ENCODE measurements around the gene SLC10A7.

Gene SLC10A7

DNA sequence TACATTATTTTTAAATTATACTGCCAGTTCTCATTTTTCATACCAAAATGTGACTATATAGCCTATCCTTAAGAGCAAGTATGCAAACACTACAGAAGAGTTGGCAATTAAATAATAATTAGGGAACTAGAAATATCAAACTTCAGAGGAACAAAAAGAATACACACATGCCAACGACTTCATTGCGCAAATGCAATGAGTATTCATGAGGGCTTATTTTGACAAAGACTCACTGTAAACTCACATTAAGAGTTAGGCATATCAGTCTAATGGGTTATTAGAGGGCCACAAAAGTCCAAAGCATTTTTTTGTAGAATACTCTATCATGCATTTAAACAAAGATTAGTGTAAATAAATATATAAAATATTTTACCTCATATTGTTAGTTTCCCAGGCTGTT lies 31.6 kb downstream of the SLC10A7 start:
- no peak for DNase-seq

DNA sequence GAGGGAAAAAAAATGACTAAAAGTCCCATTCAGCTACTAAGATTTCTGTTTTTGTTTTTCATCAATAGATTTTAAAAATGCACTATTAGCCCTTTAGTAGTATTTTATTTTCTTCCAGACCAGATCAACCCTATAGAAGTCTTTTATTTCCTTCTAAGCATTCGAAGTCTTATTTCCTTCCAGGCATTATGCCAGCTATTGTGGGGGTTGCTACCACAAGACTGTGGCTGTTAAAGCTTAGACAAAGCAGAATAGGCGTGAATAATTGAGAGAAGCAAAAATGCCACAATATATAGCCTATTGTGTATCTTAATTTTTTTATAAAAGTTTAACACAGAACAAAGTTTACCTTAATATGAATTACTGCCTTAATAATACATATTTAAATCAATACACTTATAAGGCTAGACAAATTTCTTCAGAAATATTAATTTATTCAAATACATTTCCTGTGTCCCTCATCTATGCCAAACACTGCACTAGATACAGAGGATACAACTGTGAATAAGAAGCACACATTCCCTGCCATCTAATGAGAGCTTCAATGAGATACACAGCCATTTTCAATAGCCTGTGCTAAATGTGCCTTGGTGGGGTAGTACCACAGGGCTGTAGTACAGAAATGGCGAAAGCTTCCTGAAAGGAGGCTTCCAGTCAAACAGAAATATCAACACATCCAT lies 33.1 kb downstream of the SLC10A7 start:
- DNase-seq, result no peak

DNA sequence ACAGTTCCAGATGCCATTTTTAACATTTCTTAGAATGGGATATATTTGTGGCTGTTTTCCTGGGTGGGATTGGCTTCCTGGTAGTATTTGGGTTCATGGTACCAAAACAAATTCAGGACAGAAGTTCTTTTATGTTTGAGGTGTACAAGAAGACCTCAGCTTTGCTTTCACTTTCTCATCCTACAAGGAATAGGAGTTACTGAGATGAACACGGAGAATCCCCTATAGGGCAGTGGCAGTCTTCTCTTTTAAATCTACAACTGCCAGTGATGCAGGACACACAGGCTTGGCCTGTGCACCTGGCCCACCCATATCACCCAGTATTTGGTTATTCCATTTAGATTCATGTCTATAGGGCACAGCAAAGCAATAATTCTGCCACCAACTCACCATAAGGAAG lies 35.2 kb downstream of the SLC10A7 start:
- no peak for DNase-seq

DNA sequence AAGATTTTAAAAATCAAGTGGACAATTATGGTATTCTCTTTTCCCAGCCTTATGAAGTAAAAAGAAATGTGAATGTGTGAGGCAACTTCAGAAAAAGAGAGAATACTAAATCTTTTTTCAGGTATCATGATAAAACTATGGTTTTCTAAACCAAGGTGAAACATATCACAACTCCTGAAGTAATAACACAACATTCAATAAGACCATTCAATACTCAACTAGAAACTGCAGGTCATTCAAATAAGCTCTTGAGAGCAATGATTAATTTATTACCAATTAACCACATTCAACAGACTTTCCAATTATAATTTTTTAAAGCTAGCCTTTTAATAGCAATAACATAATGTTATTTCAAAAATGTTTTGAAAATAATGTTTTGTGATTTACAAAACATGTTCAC lies 35.8 kb downstream of the SLC10A7 start:
- no peak for DNase-seq

DNA sequence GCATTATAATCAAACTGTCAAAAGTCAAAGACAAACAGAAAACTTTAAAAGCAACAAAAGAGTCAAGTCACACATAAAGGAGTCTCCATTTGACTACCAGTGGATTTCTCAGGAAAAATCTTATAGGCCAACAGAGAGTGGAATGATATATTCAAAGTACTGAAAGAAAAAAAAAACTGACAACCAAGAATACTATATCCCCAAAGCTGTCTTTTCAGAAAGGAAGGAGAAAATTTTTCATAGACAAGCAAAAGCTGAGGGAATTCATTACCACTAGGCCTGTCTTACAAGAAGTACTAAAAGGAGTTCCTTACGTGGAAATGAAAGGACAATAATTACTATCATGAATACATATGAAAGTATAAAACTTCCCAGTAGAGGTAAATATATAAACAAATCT lies 39.0 kb downstream of the SLC10A7 start:
- no peak for DNase-seq

DNA sequence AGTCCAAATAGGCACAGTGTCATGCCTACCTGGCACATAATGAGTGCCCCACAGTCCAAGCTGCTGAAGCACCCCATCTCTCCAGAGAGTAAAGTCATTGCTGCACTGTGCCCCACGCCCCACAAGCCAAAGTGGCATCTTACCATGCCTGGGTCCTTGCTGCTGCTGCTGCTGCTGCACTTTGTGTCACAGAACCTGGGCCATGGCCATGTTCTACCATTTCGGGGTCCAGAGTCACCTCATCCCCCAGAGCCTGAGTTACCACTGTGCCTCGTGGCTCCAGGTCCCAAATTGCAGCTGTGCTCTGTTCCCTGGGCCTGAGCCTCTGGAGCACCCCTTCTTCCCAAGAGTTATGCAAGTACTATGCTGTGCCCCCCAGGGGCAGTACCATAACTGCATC lies 40.5 kb downstream of the SLC10A7 start:
- DNase-seq, result no peak

DNA sequence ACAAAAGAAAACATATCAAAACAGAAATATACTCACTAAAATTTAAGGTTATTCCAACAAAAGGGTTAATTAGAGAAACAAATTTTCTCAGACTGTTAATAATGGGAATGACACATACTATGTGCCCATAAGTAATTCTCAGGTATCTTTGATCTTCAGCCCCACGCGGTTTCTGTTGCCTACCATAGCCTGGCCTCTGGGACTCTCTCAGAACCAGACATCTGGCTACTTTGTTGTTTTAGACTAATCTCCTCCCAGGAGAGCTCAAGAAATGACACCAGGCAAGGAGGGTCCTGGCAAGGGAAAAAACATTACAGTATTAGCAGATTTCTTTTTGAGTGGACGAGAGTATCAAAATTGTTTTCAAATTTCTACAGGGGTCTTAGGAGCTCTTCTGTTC lies 43.7 kb downstream of the SLC10A7 start:
- DNase-seq, result peak; percentile 66

DNA sequence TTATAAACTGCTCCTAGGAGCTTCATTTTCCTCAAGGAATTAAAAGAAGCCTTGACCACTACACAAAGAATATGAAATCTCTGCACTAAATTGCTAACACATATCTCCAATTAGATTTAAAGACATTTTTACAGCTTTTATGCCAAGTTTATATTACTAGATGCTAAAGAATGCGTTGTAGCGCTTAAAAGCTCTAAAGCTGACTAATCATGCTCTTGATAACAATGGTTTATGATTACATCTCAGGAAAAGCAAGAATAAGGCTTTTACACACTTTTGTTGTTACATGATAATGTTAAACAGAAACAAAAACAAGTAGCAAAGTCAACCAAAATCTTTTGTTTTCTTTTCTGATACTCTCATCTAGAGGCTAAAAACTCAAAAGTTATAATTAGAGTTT lies 44.7 kb downstream of the SLC10A7 start:
- no peak for DNase-seq

DNA sequence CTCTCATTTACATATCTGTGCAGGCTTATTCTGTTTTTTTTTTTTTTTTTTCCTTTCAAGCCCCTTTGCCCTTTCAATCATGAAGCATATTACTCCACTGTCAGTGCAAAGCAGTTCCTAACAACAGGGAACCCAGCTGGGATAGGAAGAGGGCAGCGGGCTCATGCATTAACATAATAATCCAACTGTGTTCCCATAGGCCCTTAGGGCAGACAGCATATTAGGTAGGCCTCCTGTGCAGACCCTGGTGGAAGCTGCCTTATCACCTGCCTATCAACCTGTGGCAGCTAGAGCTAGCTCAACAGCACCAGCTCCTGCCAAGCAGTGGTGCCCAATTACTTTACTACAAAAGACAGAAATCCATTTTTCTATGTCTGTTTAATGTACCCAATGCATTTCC lies 49.3 kb downstream of the SLC10A7 start:
- DNase-seq, result no peak

DNA sequence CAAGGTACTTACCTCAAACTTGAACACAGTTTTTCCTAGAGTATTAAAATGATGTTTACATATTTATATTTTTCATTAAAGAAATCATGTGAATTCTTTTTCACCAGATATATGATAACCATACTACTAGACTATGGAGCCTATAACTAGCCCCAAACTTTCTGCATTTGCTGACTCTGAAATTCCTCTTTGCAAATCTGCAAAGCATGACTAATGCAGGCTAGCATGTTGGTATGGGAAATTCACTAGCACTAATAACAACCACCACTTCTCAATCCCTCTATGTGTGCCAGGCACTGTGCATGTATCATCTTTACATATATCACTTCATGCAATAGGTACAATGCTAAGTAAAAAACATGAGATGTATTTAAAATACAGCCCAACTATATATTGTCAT lies 51.1 kb downstream of the SLC10A7 start:
- no peak for DNase-seq

DNA sequence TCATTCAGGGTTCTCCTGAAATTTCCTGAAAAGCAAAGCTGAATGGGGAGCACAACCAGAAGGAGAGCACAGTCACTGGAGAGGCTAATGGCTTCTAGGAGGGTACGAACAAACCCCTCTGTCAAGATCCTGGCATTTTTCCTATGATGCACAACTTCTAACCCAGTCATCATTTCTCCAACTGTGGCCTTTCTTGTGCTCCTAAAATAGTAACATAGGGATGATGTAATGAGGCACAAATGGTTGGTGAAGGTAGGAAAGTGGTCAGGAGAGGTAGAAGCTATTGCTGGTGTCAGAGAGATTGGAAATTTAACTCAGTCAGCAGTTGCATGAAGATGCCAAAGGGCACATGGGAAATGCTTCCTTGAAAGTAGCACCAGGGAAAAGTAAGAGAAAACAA lies 52.7 kb downstream of the SLC10A7 start:
- DNase-seq, result no peak

DNA sequence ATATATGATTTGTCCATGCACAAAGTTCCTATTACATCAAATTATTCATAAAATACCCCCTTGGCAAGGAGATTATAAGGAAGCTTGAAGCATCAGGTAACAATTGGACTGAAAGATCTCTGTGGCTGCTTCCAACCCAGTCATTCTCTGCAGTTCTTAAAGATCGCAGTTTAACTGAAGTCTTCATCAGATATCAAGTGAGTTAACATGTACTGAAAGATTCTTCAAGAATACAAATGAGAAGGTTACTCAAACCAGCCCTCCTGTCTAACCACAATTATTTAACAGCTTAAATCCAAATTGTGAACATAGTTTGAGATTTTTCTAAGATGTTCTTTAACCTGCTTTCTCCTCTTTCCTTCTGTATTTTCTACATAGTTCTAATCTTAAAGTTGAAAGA lies 56.1 kb downstream of the SLC10A7 start:
- DNase-seq, result no peak

DNA sequence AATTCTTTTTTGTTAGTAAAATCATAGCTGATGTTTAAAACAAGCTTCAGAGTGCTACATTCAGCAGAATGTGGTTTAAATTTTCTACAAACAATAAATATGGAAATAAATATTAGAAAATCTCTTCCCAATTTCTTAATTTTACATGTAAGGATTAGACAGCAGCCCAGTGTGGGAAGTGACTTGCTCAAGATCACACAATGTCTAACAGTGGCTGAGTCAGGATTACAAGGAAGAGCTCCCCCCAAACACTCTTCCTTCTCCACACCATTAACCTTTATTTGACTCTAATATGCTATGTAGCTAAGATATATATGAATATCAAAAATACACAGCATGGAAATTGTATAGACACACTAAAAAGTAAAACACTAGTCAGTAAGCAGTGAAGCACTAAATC lies 59.5 kb downstream of the SLC10A7 start:
- DNase-seq, result no peak

DNA sequence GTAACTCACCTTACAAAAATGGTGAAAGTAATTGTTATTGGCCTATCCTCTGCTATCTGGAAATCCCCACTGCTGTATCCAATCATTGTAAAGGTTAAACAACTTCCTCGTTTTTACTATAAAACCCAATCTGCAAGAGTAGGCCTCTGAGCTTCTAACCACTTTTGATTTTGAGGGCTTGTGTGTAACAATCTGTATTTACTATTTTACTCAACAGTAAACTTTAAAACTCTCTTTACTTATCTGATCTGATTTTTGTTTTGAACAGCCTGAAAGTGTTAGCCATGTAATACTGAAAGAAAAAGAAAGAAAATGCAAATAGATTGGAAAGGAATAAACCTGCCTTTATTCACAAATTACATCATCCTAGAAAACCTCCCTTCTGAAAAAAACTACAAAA lies 63.1 kb downstream of the SLC10A7 start:
- DNase-seq, result no peak

DNA sequence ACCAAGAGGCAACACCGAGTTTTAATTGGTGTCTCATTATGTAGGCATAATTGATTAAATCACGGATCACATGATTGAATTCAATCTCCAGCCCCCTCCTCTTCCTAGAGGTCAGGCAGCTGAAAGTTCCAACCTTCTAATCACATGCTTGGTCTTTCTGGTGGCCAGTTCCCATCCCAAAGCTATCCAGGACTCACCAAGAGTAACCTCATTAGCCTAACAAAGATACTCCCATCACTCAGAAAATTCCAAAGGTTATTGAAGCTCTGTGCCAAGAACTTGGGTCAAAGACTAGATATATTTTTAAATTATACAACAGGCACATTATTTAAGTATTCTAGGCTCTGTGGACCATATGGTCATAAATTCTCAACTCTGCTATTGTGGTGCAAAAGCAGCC lies 65.1 kb downstream of the SLC10A7 start:
- DNase-seq, result no peak

DNA sequence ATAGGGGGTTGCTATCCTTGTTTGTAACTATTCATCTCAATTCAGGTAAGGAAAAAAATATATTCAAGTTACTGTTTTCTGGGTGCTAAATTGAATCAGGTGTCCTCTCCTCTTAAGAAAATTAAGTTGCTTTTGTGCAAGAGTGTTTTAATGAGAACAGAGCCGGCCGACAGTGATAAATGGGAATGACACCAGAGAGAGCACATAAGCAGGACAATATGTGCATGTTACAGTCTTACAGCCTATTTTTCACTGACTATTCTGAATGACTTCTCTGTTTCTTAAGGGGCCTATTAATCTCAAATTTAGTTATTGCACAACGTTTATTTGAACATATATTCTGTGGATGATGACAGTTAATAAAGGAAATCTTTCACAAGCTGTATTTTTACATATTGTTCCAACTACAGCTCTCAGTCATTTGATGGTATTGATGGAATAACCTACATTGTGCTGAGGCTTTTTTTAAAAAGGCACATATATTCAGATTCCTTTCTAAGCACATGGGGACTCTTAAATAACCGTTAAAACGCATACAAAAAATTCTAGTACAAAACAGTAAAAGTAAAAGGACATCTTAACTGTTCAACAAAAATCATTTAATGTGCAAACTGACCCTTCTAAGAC lies 68.4 kb downstream of the SLC10A7 start:
- no peak for DNase-seq

DNA sequence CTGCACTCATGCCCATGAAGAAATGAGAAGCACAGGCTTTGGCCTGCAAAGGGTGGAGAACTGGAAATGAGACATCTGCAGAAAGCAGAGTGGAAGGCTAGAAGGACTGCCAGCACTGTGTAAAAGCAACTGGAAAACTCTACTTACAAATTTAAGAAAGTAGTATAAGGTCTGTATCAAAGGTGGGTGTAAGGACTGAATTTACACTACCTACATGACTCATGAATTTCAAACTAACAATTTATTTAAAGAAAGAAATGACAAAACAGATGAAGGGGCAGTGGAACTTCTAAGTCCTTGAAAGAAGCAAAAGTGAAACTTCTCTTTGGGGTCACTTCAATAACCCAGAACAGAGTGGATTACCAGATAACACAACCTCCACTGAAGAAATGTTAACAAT lies 71.2 kb downstream of the SLC10A7 start:
- DNase-seq, result no peak

DNA sequence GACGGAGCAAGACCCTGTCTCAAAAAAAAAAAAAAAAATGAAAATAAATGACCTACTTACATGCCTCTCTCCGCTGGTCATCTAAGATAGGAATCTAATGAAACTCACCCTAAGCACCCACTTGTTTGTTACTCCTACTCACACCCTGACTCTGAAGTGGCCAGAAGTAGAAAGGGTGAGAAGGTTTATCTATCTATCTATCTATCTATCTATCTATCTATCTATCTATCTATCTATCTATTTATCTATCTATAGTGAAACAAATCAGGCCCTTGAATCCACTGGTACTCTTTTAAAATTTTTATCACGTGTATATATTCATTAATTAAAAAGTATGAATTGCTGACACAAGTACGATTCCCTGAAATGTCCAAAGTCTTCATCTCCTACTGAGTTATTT lies 75.2 kb downstream of the SLC10A7 start:
- DNase-seq, result no peak

DNA sequence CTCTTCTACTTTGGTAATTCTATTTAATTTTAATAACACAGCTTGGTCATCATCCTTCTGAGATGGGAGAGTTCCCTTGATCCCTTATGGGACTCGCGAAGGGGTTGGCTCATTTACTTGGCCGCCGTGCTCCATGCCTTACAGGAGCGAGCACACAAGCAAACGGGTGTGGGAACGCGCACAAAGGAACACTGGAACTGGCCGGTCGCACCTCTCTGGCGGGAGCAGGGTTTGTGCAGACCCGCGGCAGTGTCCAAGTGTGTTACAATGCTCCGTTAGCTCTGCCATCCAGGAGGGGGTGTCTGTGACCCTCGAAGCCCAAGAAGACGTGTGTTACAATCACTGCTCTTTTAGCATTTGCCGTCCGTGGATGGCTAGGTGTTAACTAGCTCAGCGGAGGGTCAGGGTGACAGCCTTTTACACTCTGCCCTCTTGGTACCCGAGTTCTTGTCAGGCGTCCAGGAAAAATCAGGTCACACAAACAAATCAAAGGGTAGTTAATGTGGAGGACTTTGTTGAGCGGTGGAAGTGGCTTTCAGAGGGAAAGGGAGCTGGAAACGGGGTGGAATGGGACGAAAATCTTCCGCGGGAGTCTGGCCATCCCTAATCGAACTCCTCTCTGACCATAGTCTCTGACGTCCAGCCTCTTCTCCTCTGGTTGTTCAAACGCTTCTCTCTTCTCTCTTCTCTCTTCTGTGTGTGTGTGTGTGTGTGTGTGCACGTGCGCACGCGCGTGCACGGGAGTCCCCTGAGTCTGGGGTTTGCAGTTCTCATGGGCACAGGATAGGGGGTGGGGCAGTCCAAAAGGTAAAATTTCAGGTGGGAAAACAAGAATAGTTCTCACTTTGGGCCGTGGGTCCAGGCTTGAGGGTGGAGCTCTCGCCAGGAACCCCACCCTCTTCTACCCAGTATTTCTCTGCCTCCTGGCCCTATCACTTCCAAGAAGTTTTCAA lies 76.3 kb downstream of the SLC10A7 start:
- DNase-seq, result no peak

DNA sequence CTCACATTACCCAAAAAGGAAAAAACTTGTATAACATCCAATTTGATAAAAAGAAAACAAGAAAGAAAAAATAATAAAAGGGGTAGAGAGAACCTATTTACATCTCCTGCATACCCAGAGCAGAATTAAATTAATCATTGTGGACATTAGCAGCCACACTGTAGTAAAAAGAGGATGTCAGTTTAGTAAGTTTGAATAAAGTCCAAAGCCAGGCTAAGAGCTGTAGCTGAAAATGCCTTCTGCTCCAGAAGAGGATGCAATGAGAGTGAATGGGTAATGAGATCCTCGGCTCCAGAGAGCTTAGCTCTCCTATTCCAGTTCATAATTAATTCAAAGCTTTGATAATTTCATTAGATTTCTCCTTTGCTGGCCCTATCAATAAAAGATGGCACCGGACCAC lies 78.2 kb downstream of the SLC10A7 start:
- no peak for DNase-seq

DNA sequence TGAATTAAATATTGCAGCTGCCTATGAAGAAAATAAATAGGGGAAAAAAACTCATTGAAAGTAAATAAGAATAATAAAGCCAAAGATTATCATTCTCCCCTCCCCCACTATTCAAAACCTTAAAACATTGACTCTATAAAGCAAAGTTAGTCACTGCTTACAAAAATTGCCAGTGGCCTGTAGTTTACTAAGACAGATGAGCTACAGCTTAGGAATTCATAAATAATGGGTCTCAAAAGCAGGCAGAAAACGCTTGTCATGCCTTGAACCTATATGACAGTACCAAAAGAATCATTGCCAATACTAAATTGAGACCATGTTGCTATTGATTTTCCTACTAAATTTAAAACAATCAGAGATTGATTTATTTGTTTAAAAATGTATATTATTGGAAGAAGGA lies 78.9 kb downstream of the SLC10A7 start:
- no peak for DNase-seq

DNA sequence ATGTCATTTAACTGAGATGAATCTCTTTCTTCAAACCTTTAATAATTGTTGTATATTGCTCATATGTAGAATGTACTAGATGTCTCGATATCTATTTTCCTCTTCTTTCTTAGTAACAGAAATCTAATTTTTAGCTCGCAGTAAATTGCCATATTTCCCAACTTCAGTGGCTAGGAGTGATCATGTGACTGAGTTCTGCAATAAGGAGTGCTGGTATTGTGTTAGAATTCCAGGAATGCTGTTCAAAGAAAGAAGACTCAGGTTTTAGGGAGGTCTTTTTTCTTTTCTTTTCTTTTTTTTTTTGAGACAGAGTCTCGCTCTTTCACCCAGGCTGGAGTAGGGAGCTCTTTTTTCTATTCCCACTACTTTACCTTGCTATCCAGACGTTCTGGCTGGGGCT lies 81.7 kb downstream of the SLC10A7 start:
- DNase-seq, result no peak

DNA sequence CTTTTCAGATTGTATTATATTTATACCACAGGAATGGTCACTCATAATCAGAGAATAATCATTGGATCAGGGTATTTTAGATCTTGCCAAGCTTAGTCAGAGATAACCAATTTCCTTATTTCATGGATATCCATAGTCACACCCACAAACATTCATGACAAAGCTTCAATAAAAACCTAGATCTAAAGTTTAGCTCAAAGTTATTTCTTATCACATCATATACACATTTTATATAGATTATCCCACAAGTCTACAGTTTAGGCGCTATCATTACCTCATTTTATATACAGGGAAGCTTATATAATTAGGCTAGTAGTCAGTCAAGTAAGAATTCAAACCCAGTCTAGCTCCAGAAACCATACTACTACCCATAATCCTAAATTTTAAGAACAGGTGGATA lies 82.3 kb downstream of the SLC10A7 start:
- no peak for DNase-seq

DNA sequence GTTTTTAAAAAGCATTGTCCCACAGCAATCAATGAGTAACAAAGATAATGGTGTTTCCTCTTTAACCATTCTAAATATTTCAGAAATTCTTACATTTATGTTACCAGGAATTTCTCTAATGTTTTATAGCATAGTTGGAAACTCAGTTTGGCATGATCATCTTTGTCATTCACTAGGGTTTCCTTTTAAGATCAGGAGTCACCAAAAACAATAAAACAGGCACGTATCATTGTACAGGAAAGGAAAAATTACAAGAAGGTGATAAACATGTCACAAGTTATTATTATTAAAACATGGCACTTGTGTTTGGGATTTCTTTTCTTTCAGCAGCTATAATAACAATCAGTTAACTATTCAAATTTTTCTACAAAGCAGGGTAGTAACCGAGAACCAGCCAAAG lies 84.0 kb downstream of the SLC10A7 start:
- no peak for DNase-seq

All from NCI-H524 treated with DMSO at 0.1 percent for 48 hours (cell line).